Natural killer cell (primary cell): ENCODE data around the gene KNDC1. TPM values are rescaled to one million over a fixed set of nuclear protein-coding genes. Genes with fewer than 3 reads are reported as not detected.

Experiments used
- ATAC-seq, 3 donors: fragments of 150-1000 bp in 2 of 3; fragments of 200-7000 bp in 1 of 3; cut with Tn5 transposase; 1 replicate in 1 of 3; 2 replicates in 2 of 3; pipeline ENCODE4 v1.10.0; 2021; ENCODE audit warnings: mild to moderate bottlenecking in 2 of 3, moderate library complexity in 2 of 3
- DNase-seq, 2 donors: peaks; one replicate each; pipeline versions ENCODE4 v3.0.0 to v3.0.0-alpha.2; 2013 to 2021; ENCODE audit warnings: mixed read lengths in 1 of 2
- H3K27ac ChIP-seq: one replicate; pipeline ENCODE4 v1.5.1; 2013; ENCODE audit warnings: mild to moderate bottlenecking, low read length
- H3K27me3 ChIP-seq: one replicate; pipeline ENCODE4 v1.6.1; 2013; ENCODE audit warnings: low read length; ENCODE audit not compliant: control insufficient read depth, insufficient read depth
- H3K36me3 ChIP-seq: one replicate; pipeline ENCODE4 v1.6.1; 2013; ENCODE audit warnings: low read length; ENCODE audit not compliant: control insufficient read depth, insufficient read depth
- H3K4me1 ChIP-seq: one replicate; pipeline ENCODE4 v1.6.1; 2013; ENCODE audit warnings: low read length; ENCODE audit not compliant: control insufficient read depth, insufficient read depth
- H3K4me3 ChIP-seq: one replicate; pipeline ENCODE4 v1.5.1; 2013; ENCODE audit warnings: low read length
- H3K9me3 ChIP-seq: one replicate; pipeline ENCODE4 v1.6.1; 2013; ENCODE audit warnings: low read length; ENCODE audit not compliant: control insufficient read depth, insufficient read depth
- H3K27ac Mint-ChIP-seq, 2 donors: one replicate each; pipeline ENCODE4 v1.8.0; 2022; ENCODE audit warnings: mild to moderate bottlenecking in 2 of 2, mixed read lengths in 2 of 2, moderate library complexity in 1 of 2
- H3K27me3 Mint-ChIP-seq, 2 donors: one replicate each; pipeline ENCODE4 v1.8.0; 2022; ENCODE audit warnings: low read depth in 2 of 2, mixed read lengths in 2 of 2
- H3K36me3 Mint-ChIP-seq: one replicate; pipeline ENCODE4 v1.8.0; 2022; ENCODE audit warnings: mixed read lengths
- H3K4me1 Mint-ChIP-seq, 2 donors: one replicate each; pipeline ENCODE4 v1.8.0; 2022; ENCODE audit warnings: mixed read lengths in 2 of 2
- H3K4me3 Mint-ChIP-seq: one replicate; pipeline ENCODE4 v1.8.0; 2022; ENCODE audit warnings: mild to moderate bottlenecking, moderate library complexity, mixed read lengths
- H3K9me3 Mint-ChIP-seq, 2 donors: one replicate each; pipeline ENCODE4 v1.8.0; 2022; ENCODE audit warnings: mixed read lengths in 2 of 2
- CTCF ChIP-seq: fragments of 200-600 bp; IDR thresholded peaks from one replicate; pipeline ENCODE4 v1.8.0; 2022; ENCODE audit warnings: antibody characterized with exemption
- WGBS: methylation state at CpG from one replicate; pipeline ENCODE4 v1.1.7; 2013; ENCODE audit warnings: missing lambda C conversion rate; ENCODE audit not compliant: insufficient coverage; 5-methylcytosine and 5-hydroxymethylcytosine counted together
- intact Hi-C: fragments of 100-400 bp; cut with micrococcal nuclease; formaldehyde crosslinking; loops from one replicate; pipeline ENCODE4 v1.14.2; 2022
- total RNA-seq, 4 donors: library from RNA; stranded (reverse); fragments of 120-200 nt in 1 of 4; gene quantifications; one replicate each; pipeline versions ENCODE4 v1.2.3 to v1.2.4, GENCODE V29; 2013 to 2022

Gene KNDC1
- total RNA-seq, 3 donors from 2014 or later (not counting 1 experiment from before 2014, with no cell fraction given): 2.1 to 5.9 TPM; not detected in 1

- H3K4me1 ChIP-seq: no peaks in the 10 kb centered on the region
Observed at GRCh38 chr10:133154411-133154810, 5.6 kb upstream of the KNDC1 start.

GRCh38 chr10:133154996-133155778, 4.8 kb upstream of the KNDC1 start:
- 91% methylated on average over 26 of the region's 30 CpGs for WGBS
- ATAC-seq (no peak), DNase-seq (no peak)
- Histone ChIP-seq H3K36me3 (no peaks in the 10 kb centered on the region), H3K4me1 (no peaks in the 10 kb centered on the region), H3K27ac (no peak overlapping the region), H3K27me3 (no peaks in the 10 kb centered on the region), H3K4me3 (no peak overlapping the region), H3K9me3 (no peaks in the 10 kb centered on the region)
- no peak for TF ChIP-seq CTCF
- no peaks in the 10 kb centered on the region for H3K36me3 Mint-ChIP-seq
- H3K4me3 Mint-ChIP-seq: no peak overlapping the region
- H3K4me1 Mint-ChIP-seq: no peaks in the 10 kb centered on the region
- intact Hi-C loops: no loop called here
- no peak overlapping the region for H3K27ac Mint-ChIP-seq
- no peaks in the 10 kb centered on the region for H3K9me3 Mint-ChIP-seq
- peaks cover 10 to 24% of the 10 kb centered on the region in 2 donors for H3K27me3 Mint-ChIP-seq

More at GRCh38 chr10:133154411-133154810, 5.6 kb upstream of the KNDC1 start:
- Histone ChIP-seq H3K36me3 (no peaks in the 10 kb centered on the region), H3K4me3 (no peak overlapping the region), H3K27ac (no peak overlapping the region), H3K27me3 (no peaks in the 10 kb centered on the region), H3K9me3 (no peaks in the 10 kb centered on the region)
- Mint-ChIP-seq H3K4me1 (no peaks in the 10 kb centered on the region), H3K36me3 (no peaks in the 10 kb centered on the region), H3K4me3 (no peak overlapping the region), H3K27me3 (peaks cover 17 to 29% of the 10 kb centered on the region in 2 donors), H3K9me3 (no peaks in the 10 kb centered on the region), H3K27ac (no peak overlapping the region)
- DNase-seq: no peak
- no peak for ATAC-seq
- WGBS: 88% methylated on average over 4 of the region's 4 CpGs
- no peak for TF ChIP-seq CTCF
- intact Hi-C loops: no loop called here

GRCh38 chr10:133156674-133157579, 3.1 kb upstream of the KNDC1 start:
- ATAC-seq (no peak), DNase-seq (no peak)
- WGBS: 90% methylated on average over 17 of the region's 24 CpGs
- peaks cover 7 to 13% of the 10 kb centered on the region in 2 donors for H3K27me3 Mint-ChIP-seq
- no peaks in the 10 kb centered on the region for H3K9me3 Mint-ChIP-seq
- no peak for TF ChIP-seq CTCF
- Histone ChIP-seq H3K36me3 (no peaks in the 10 kb centered on the region), H3K4me1 (peaks cover 12% of the 10 kb centered on the region), H3K27ac (no peak overlapping the region), H3K27me3 (peaks cover 12% of the 10 kb centered on the region), H3K4me3 (no peak overlapping the region), H3K9me3 (no peaks in the 10 kb centered on the region)
- no peaks in the 10 kb centered on the region for H3K36me3 Mint-ChIP-seq
- intact Hi-C loops: no loop called here
- H3K4me3 Mint-ChIP-seq: peak overlapping the region; percentile 14
- H3K27ac Mint-ChIP-seq: no peak overlapping the region
- H3K4me1 Mint-ChIP-seq: no peaks in the 10 kb centered on the region
